NB4 (cell line): ENCODE data around the gene KCNH4.

Source experiments
- DNase-seq: peaks from one replicate; pipeline ENCODE4 v3.0.0; 2010; ENCODE audit warnings: low read depth
- H3K4me3 ChIP-seq: one replicate; pipeline ENCODE4 v1.5.1; 2011; ENCODE audit warnings: mild to moderate bottlenecking, low read depth, low read length, moderate library complexity
- CTCF ChIP-seq: IDR thresholded peaks from one replicate; pipeline ENCODE4 v1.5.1; 2012; ENCODE audit warnings: low read depth, low read length
- MAX ChIP-seq: IDR thresholded peaks from 2 replicates; pipeline ENCODE4 v1.6.1; 2011; ENCODE audit warnings: low read depth, low read length
- MYC ChIP-seq: IDR thresholded peaks from 2 replicates; pipeline ENCODE4 v1.6.1; 2011; ENCODE audit warnings: low read depth, low read length
- POLR2A ChIP-seq: IDR thresholded peaks from 2 replicates; pipeline ENCODE4 v1.6.1; 2011; ENCODE audit warnings: mild to moderate bottlenecking; ENCODE audit not compliant: insufficient read length; ENCODE audit errors: extremely low read depth

KCNH4 gene

GRCh38 chr17:42178817-42179216 lies 2.1 kb downstream of the KCNH4 start:
- DNase-seq, result peak; percentile 78
- TF ChIP-seq MAX, result no peak
- no peak for TF ChIP-seq CTCF
- no peak for TF ChIP-seq POLR2A
- TF ChIP-seq MYC, result no peak
- H3K4me3 ChIP-seq, result no peak overlapping the region

- no peak for TF ChIP-seq MYC
- TF ChIP-seq MAX, result no peak
- TF ChIP-seq POLR2A, result no peak
- no peak for TF ChIP-seq CTCF
- no peak overlapping the region for H3K4me3 ChIP-seq
- no peak for DNase-seq
Measured at GRCh38 chr17:42177684-42178083, 3.3 kb downstream of the KCNH4 start.

- H3K4me3 ChIP-seq, result no peak overlapping the region
- no peak for DNase-seq
- TF ChIP-seq CTCF (no peak), MAX (no peak), MYC (no peak), POLR2A (no peak)
Measured at GRCh38 chr17:42174126-42174783, 6.7 kb downstream of the KCNH4 start.

GRCh38 chr17:42171831-42172230 lies 9.1 kb downstream of the KCNH4 start:
- no peak for DNase-seq
- TF ChIP-seq CTCF, result no peak
- TF ChIP-seq POLR2A, result no peak
- no peak for TF ChIP-seq MYC
- no peak for TF ChIP-seq MAX
- no peak overlapping the region for H3K4me3 ChIP-seq

GRCh38 chr17:42169351-42169750 lies 11.6 kb downstream of the KCNH4 start:
- DNase-seq, result no peak
- TF ChIP-seq MAX (no peak), CTCF (no peak), POLR2A (no peak), MYC (no peak)
- no peak overlapping the region for H3K4me3 ChIP-seq

- TF ChIP-seq MAX (no peak), MYC (no peak), CTCF (no peak), POLR2A (no peak)
- no peak overlapping the region for H3K4me3 ChIP-seq
- no peak for DNase-seq
Measured at GRCh38 chr17:42167807-42168206, 13.1 kb downstream of the KCNH4 start.
